Stimulated activated CD8-positive, alpha-beta memory T cell treated with anti-CD3 and anti-CD28 coated beads, Interleukin-12 subunit alpha, Interleukin-12 subunit beta, amount 100 ng/mL, for 1 hour (primary cell): ENCODE measurements around the gene PLN.

Experiments
- DNase-seq: peaks from one replicate; pipeline ENCODE4 v3.0.0-alpha.2; 2020; ENCODE audit warnings: low read depth

PLN gene

DNA sequence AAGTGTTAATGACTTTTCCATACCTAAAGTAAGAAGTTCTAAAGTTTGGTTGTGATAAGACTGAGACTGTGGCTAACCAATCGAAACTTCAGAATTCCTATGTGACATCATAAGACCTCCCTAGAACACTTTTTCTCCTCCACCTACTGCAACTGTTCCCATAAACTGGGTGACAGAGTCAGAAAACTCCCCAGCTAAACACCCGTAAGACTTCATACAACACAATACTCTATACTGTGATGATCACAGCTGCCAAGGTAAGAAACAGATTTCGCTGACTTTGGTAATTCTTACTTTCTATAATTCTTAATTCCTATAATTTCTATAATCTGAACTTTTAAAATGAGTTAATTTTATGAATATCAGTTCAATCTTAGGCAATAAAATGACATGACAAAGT is at the start of gene PLN:
Gene PLN (plus strand): TSS at position 161 of the 400 bp plus-strand sequence. CDS start 10,626 bp downstream, outside the sequence.
- DNase-seq = no peak

DNA sequence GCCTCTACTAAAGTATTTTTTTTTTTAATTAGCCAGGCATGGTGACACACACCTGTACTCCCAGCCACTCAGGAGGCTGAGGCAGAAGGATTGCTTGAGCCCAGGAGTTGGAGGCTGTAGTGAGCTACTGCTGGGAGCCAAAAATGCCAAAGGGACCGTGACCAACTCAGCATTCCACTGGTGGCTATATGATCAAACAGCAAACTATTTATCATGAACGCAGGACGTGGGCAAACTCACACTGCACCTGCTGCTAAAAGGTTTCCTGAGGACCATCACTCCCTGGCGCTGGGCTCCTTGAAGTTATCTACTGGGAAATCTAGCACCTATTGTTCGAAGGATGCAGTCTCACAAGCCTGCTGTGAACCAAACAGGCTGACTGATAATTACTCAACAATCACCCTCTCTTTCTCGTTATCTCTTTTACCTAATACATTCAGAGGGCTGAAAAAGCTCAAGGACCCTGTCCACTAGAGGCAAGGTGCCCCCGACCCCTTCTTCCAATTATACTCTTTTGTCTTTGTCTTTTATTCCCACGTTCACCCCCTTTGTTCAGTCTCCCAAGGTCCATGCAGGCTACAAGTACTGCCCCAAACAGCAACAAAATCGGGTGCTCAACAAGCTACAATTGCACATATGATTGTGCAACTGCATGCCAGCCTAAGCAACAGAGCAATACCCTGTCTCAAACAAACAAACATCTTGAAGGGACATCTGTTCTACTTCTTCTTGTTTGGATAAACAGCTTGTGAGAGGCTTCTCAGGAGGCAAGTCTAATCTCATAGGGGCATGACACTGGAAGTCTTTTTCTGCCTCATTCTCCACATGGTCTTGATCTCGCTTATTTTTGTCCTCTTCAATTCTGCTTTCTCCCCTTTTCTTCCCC is 47.7 kb upstream of the PLN start:
- no peak for DNase-seq

DNA sequence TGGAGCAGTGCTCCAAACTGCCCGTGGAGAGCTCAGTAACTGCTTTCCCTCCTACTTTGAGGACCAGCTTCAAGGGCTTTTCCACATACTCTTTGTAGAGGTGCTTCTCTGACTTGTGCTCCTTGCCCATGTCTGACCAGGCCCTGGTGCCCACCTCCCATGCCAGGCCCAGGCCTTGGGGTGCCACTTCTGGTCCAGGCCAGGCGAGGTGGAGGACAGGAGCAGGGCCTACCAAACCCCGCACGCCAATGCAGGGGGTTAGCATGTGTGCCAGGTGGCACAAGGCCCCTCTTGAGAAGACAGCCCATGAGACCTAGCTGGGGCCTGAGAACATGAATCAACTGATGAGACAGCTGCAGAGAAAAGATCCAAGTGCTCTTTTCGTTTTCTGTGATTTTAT is 47.0 kb upstream of the PLN start:
- DNase-seq = no peak

DNA sequence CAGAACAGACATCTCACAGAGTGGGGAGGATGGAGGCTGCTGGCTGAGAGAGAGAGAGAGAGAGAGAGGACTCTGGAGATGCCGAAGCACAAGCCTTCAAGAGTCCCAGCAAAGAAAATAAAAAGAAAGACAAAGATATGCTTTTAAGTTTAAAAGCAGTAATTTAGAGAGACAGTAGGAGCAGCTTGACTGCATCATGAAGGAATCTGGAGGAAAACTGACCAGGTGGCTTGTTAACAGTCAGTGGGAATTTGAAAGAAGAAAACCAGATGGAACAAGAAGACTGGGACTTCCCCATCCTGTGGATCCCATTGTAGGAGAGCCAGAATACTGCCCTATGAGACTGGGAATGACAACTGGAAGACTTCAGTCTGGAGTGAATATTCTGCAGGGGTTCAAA is 46.3 kb upstream of the PLN start:
- no peak for DNase-seq

DNA sequence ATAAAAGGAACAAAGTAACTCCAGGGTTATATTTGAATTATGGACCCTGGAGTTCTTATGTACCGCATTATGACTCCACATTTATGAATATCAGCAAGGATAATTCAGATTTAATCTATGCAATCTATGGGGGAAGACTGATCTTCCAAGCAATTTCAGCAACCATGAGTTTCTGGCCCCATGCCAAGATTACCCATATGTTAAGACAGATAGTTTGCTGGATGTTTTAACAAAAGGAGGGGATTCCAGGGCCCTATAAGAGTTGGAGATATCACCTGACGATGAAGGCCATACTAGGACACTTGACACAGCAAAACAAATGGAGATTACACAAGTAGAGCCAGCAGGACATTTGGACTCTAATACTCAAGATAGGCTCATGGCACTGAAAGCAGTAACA is 45.9 kb upstream of the PLN start:
- no peak for DNase-seq

DNA sequence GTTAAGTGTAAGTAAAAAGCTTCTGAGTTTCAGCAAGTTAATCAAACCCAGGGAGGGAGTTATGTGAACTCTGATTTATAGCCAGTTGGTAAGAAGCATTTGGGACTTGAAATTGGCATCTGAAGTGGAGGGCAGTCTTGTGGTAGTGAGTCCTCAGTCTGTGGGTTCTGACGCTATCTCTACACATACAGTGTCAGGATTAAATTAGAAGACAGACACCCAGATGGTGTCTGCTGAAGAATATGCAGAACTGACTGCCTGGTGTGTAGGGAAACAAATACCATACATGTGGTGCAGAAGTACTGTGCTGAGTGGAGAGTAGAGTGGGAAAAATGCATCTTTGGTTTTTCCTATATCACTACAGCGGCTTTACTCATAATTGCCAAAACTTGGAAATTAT is 43.5 kb upstream of the PLN start:
- no peak for DNase-seq

DNA sequence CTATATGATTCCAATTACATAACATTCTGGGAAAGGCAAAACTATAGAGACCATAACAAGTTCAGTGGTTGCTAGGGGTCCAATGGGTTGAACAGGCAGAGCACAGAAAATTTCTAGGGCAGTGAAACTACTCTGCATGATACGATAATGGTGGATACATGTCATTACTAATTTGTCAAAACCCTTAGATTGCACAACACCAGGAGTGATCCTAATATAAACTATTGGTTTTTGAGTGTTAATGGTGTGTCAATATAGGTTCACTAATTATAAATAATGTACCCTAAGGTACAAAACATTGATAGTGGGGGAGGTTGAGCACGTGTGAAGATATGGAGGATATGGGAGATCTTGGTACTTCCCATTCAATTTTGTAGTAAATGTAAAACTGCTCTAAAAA is 42.4 kb upstream of the PLN start:
- DNase-seq = no peak

DNA sequence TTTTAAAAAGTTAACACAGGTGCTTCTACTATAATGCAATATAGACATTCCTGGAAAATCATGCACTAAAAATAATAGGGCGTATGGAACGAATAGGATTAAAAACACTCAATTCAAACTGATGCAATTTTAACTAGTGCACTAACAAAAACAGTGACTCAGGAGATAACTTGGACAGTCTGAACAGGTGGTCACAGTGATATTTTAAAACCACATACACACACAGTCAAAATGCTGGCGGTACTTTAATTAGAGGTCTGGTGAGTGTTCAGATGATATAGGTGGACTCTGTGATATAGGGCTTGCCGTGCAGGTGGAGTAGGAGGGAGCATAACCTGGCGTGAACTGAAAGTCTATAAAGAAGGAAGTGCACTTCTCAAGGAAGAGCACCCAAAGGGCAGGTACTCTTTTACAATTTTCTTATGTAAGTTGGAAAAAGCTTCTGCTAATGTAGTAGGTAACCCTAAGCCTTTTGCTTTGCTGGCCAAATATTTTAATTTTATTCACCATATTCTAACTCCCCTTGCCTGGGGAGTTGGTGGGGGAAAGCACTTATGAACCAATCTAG is 41.9 kb upstream of the PLN start:
- DNase-seq = no peak

DNA sequence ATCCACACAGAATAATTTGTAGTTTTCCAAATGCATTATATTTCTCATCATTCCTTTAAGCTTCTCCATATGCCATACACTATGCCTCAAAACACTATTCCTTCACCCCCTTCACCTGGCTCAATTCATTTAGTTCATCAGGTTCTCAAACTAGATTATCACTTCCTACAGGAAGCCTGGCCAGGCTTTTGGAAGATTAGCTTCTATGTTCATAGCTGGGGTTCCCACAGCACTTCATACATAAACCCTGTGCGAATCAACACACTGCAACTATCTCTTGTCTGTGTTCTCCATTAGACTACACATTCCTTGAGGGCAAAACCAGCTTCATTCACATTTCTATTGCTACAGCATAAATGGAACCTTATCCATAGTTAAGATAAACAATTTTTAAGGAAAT is 40.5 kb upstream of the PLN start:
- no peak for DNase-seq

DNA sequence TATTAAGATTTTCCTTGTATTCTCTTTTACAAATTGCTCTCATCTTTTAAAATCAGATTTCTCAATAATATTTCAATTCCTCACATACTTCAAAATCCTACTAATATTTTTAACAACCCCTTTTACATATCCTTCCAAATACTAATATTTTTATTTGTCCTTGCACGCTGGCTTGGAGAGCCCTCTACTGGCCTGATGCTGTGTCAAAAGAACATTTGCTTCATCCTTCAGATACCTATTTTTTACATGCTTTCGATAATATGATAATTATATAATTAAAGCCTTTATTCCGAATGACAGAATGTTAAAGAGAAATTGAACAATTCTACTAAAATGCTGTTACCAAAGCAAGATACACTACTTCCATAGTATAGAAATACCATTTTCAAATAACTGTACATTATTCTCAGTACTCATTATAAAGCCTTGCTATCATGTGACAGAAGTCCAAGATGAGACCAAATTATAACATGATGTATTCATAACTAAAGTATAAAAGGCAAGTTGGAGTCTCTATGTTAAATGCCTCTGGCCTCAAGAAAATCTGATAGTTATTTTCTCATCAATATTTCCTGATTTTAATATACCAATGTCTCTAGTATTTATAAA is 39.0 kb upstream of the PLN start:
- no peak for DNase-seq

DNA sequence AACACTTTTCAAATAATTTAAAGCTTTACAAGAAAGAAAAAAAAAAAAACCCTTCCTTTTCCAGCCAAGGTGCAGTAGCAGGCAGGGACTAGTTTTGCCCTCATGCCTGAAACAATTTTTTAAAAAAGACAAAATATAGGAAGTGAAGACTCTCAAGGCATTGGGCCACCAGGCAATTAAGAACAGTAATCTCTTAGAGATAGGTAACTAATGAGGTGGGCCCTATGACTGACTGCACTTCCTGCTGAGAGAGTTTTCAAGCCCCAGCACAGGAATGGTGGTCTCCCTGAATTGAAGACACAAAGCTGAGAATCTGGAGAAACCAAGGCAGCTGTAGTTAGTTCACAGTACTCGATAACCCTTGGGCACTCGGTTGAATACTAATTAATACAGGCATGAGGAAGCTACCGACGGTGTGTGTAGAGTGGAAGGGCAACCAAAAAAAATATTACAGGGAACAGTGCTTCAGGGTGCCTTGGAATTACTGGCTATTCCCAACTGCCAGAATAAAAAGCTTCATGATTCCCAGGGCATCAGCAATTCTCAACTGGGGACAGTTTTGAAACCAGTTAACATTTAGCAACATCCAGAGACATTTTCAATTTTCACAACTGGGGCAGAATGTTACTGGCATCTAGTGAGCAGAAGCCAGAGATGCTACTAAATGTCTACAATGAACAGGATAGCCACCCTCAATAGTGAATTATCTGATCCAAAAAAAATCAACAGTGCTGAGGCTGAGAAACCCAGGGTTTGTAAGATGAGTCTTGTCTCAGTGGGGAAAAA is 36.0 kb upstream of the PLN start:
- DNase-seq = no peak

DNA sequence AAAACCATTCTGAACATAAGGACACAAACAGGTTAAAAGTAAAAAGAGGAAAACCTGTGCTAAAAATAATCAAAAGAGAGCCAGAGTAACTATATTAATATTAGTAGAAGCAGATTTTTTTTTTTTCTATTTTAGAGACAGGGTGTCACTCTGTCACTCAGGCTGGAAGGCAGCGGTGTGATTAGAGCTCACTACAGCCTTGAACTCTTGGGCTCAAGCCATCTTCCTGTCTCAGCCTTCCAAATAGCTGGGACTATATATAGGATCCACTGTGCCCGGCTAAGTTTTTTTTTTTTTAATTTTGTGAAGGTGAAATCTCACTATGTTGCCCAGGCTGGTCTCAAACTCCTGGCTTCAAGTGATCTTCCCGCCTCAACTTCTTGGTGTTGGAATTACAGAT is 33.4 kb upstream of the PLN start:
- no peak for DNase-seq

DNA sequence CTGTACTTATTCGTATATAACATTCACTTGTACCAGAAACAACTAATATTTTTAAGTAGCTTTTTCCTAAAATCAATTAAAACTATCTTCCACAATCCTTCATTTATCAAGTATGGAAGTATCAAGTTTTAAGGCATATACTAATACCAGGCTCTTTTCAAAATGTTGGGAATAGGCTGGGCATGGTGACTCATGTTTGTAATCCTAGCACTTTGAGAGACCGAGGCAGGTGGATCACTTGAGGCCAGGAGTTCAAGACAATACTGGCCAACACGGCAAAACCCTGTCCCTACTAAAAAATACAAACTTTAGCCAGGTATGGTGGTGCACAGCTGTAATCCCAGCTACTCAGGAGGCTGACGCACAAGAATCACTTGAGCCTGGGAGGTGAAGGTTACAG is 25.7 kb upstream of the PLN start:
- DNase-seq = no peak

DNA sequence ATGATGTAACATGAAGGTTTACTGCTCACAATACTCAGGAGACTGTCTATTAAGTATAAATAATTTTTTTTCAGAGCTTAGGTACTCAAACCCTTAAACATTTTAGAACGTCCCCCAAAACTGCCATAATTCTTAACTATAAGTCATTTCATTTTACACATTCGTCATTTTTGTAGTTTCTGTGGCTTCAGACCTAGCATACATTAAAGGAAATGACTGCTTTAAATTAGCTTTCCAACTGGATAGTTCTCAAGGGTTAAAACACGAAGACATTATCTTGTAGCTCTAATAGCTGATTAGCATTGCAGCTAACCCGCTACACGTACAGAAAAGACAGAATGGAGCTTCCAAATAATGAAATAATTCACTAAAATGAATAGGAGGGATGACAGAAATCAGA is 24.9 kb upstream of the PLN start:
- DNase-seq = no peak

DNA sequence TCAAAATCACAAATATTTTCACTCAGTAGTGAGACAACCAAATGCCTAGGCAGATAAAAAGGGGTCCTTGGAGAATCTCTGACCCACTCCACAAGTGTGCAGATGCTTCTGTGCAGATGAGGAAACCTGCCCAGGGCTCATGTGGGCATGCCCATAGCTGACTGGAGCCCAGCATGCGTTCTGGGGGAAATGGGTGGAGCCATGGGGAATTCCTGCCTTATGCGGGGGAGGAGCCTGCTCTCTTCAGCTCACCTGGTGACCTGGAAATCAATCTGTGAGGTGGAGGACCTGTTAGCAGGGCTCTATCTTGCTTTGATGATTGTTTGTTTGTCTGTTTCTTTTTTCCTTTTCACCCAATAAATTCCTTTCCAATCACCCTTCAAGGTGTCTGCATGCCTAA is 23.4 kb upstream of the PLN start:
- DNase-seq = no peak

DNA sequence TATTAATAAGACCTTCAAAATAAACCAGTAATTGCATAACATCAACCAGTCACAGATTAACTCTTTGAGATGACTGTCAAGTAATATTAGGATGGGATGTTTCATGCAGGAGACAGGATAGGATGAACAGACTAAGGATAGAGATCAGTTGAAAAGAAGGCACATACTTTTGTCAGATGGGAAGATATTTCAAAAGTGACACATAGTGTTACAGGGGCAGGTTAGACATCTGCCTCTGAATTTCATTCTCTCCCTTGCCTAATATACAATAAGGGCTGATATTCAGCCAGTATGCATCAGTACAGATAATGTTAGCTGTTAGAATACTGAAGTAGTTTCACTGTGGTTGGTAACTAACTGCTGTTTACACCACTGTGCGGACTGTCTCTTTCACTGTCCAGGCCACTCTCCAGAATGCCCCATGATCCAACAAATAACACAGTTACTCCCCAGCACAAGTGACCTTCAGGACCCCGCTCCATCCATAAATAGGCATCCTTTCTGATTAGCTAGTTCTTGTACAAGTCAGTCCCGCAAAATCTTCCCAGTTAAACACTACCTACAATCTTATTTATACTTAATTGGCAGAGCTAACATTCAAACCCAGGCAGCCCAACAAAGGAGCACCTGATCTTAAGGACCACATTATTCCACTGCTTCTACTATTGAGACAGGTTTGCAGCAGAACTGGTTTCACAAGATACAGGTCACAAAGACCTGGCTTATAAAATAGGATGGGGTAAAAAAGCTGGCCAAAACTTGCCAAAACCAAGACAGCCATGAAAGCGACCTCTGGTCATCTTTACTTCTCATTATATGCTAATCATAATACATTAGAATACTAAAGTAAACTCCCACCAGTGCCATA is 21.9 kb upstream of the PLN start:
- no peak for DNase-seq

DNA sequence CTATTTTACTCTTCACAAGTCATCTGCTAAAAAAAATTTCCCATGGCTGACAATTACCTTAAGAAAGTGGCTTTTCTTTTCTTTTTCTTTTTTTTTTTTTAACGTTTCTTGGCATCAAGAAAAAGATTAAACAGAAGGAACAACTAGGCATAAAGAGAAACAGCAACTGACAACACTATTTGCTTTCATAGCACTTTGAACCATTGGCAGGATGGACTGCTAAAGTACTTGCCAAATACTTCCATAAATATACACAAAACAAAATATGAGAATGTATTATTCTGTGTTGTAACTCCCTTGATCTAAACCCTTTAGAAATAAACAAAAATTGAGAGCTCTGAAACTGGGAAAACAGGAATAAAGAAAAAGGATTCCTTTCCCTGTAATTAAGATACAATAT is 20.0 kb upstream of the PLN start:
- DNase-seq = no peak

DNA sequence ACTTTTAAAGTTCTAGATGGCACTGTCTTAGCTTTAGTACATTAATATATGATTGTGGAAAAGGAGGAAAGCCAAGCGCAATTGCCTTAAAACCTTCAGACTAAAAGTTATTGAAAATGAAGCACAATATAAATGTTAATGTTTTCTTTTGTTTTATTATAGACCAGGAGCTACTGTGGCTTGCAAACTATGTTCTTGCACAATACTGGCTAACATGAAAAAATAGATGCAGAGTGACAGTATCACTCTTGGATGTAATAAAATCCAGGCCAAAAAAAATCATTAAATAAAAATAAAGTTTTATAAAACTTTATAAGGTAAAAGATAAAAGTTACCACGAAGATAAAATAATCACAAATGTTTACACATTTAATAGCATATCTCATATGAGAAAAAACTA is 18.3 kb upstream of the PLN start:
- DNase-seq = no peak

DNA sequence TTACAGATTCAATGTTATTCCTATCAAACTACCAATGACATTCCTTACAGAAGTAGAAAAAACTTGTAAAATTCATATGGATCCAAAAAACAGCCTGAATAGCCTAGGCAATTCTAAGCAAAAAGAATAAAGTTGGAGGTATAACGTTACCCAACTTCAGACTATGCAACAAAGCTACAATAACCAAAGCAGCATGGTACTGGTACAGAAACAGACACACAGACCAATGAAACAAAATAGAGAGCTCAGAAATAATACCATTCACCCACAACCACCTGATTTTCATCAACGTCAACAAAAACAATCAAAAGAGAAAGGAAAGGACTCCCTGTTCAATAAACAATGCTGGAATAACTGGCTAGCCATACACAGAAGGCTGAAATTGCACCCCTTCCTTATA is 17.2 kb upstream of the PLN start:
- no peak for DNase-seq

DNA sequence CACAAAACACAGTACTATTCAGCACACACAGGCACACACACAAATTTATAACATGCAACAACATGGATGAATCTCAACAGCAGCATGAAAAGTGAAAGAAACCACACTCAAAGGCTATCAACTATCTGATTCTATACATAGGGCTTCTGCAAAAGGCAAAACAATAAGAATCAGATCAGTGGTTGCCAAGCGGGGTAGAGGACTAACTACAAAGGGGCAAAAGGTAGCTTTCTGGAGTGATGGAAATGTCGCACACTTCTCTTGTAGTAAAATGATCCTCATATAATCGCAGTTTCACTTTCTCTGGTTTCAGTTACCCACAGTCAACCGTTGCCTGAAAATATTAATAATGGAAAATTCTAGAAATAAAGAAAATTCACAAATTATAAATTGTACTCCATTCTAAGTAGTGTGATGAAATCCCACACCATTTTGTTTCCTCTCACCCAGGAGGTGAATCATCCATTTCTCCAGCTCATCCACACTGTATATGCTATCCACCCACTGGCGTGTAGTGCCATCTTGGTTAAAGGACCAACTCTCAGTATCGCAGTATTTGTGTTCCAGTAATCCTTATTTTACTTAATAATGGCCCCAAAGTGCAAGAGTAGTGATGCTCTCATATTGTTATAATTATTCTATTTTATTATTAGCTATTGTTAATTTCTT is 12.8 kb upstream of the PLN start:
- DNase-seq = no peak

DNA sequence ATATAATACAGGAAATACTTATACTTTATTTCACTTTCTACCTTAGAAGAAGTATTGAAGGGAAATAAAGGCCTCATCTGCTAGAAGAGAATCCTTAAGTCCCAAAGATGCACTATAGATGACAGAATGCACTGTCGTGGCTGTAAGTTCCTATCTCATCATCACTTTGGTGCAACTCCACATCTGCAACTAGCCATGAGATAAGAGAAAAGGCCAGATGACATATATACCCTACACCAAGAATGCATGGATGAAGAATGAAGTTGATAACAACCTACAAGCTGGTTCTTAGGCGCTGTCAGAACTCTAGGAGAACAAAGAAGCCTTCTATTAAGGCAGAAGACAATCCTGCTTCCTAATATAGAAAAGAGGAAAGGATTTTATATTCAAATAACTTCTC is 11.6 kb upstream of the PLN start:
- no peak for DNase-seq
